ENCODE measurements around the gene TOP2B. TPM values are rescaled to one million over a fixed set of nuclear protein-coding genes. Genes with fewer than 3 reads are reported as not detected.
A peak's percentile ranks its signal among the peaks of the same experiment; 100 is the strongest.

Gene TOP2B
- total RNA-seq (325 TPM), polyA plus RNA-seq (73.8 TPM)

GRCh38 chr3:25664812-25665314, at the start of gene TOP2B:
Gene TOP2B (minus strand): TSS chr3:25664907. CDS start chr3:25664297, 610 bp downstream.
- WGBS: under 1% methylated on average over 33 of the region's 33 CpGs
- peak; percentile 95 for DNase-seq (ENCODE audit: extremely low spot score)
- Histone ChIP-seq H3K4me1 (ENCODE audit: insufficient read depth) (no peaks in the 10 kb centered on the region), H3K4me3 (ENCODE audit: low read depth, low read length) (peak within 1 kb of the TSS; percentile 91), H3K36me3 (ENCODE audit: insufficient read depth) (no peaks in the 10 kb centered on the region), H3K27ac (ENCODE audit: low read depth) (peak within 1 kb of the TSS; percentile 96)

- H3K36me3 ChIP-seq (ENCODE audit: insufficient read depth): no peaks in the 10 kb centered on the region
- no peaks in the 10 kb centered on the region for H3K4me1 ChIP-seq (ENCODE audit: insufficient read depth)
- H3K4me3 ChIP-seq (ENCODE audit: low read depth, low read length): no peak overlapping the region
- WGBS: 89% methylated on average over 11 of the region's 11 CpGs
- DNase-seq (ENCODE audit: extremely low spot score): no peak
- H3K27ac ChIP-seq (ENCODE audit: low read depth): no peak overlapping the region
These were observed 48.8 kb upstream of the TOP2B start for GRCh38 chr3:25713341-25713985.

GRCh38 chr3:25711090-25711489, 46.4 kb upstream of the TOP2B start:
- WGBS: 97% methylated on average over 2 of the region's 2 CpGs
- no peak for DNase-seq (ENCODE audit: extremely low spot score)

GRCh38 chr3:25708036-25708435, 43.3 kb upstream of the TOP2B start:
- 59% methylated on average over 3 of the region's 3 CpGs for WGBS
- no peak overlapping the region for H3K27ac ChIP-seq (ENCODE audit: low read depth)
- no peak for DNase-seq (ENCODE audit: extremely low spot score)
- no peaks in the 10 kb centered on the region for H3K36me3 ChIP-seq (ENCODE audit: insufficient read depth)
- H3K4me3 ChIP-seq (ENCODE audit: low read depth, low read length): no peak overlapping the region
- no peaks in the 10 kb centered on the region for H3K4me1 ChIP-seq (ENCODE audit: insufficient read depth)

More at GRCh38 chr3:25711090-25711489, 46.4 kb upstream of the TOP2B start:
- Histone ChIP-seq H3K4me1 (ENCODE audit: insufficient read depth) (no peaks in the 10 kb centered on the region), H3K36me3 (ENCODE audit: insufficient read depth) (no peaks in the 10 kb centered on the region), H3K27ac (ENCODE audit: low read depth) (no peak overlapping the region), H3K4me3 (ENCODE audit: low read depth, low read length) (no peak overlapping the region)

- DNase-seq (ENCODE audit: extremely low spot score): no peak
- WGBS: 94% methylated on average over 2 of the region's 2 CpGs
- no peaks in the 10 kb centered on the region for H3K4me1 ChIP-seq (ENCODE audit: insufficient read depth)
These were observed 42.7 kb upstream of the TOP2B start for GRCh38 chr3:25707268-25707926.

GRCh38 chr3:25706213-25706612, 41.5 kb upstream of the TOP2B start:
- WGBS: 76% methylated on average over 4 of the region's 4 CpGs
- no peak overlapping the region for H3K4me3 ChIP-seq (ENCODE audit: low read depth, low read length)
- no peak overlapping the region for H3K27ac ChIP-seq (ENCODE audit: low read depth)
- H3K4me1 ChIP-seq (ENCODE audit: insufficient read depth): no peaks in the 10 kb centered on the region
- no peaks in the 10 kb centered on the region for H3K36me3 ChIP-seq (ENCODE audit: insufficient read depth)
- no peak for DNase-seq (ENCODE audit: extremely low spot score)

More at GRCh38 chr3:25707268-25707926, 42.7 kb upstream of the TOP2B start:
- no peak overlapping the region for H3K4me3 ChIP-seq (ENCODE audit: low read depth, low read length)
- no peak overlapping the region for H3K27ac ChIP-seq (ENCODE audit: low read depth)
- H3K36me3 ChIP-seq (ENCODE audit: insufficient read depth): no peaks in the 10 kb centered on the region

- Histone ChIP-seq H3K4me3 (ENCODE audit: low read depth, low read length) (no peak overlapping the region), H3K27ac (ENCODE audit: low read depth) (no peak overlapping the region), H3K4me1 (ENCODE audit: insufficient read depth) (no peaks in the 10 kb centered on the region), H3K36me3 (ENCODE audit: insufficient read depth) (no peaks in the 10 kb centered on the region)
- WGBS: 66% methylated on average over 1 of the region's 1 CpG
- DNase-seq (ENCODE audit: extremely low spot score): no peak
These were observed 32.8 kb upstream of the TOP2B start for GRCh38 chr3:25697553-25697952.

GRCh38 chr3:25695731-25696420, 31.2 kb upstream of the TOP2B start:
- Histone ChIP-seq H3K27ac (ENCODE audit: low read depth) (no peak overlapping the region), H3K4me3 (ENCODE audit: low read depth, low read length) (no peak overlapping the region), H3K4me1 (ENCODE audit: insufficient read depth) (no peaks in the 10 kb centered on the region), H3K36me3 (ENCODE audit: insufficient read depth) (no peaks in the 10 kb centered on the region)
- DNase-seq (ENCODE audit: extremely low spot score): no peak
- WGBS: 88% methylated on average over 4 of the region's 4 CpGs

- 84% methylated on average over 3 of the region's 3 CpGs for WGBS
- H3K4me3 ChIP-seq (ENCODE audit: low read depth, low read length): no peak overlapping the region
- peaks cover 2% of the 10 kb centered on the region for H3K4me1 ChIP-seq (ENCODE audit: insufficient read depth)
- no peak overlapping the region for H3K27ac ChIP-seq (ENCODE audit: low read depth)
- H3K36me3 ChIP-seq (ENCODE audit: insufficient read depth): no peaks in the 10 kb centered on the region
- DNase-seq (ENCODE audit: extremely low spot score): no peak
These were observed 28.5 kb upstream of the TOP2B start for GRCh38 chr3:25693238-25693637.

GRCh38 chr3:25692341-25692740, 27.6 kb upstream of the TOP2B start:
- Histone ChIP-seq H3K27ac (ENCODE audit: low read depth) (no peak overlapping the region), H3K36me3 (ENCODE audit: insufficient read depth) (no peaks in the 10 kb centered on the region), H3K4me1 (ENCODE audit: insufficient read depth) (peaks cover 2% of the 10 kb centered on the region), H3K4me3 (ENCODE audit: low read depth, low read length) (no peak overlapping the region)
- peak; percentile 45 for DNase-seq (ENCODE audit: extremely low spot score)
- 77% methylated on average over 1 of the region's 1 CpG for WGBS

GRCh38 chr3:25690768-25691533, 26.2 kb upstream of the TOP2B start:
- H3K27ac ChIP-seq (ENCODE audit: low read depth): no peak overlapping the region
- no peaks in the 10 kb centered on the region for H3K36me3 ChIP-seq (ENCODE audit: insufficient read depth)
- H3K4me1 ChIP-seq (ENCODE audit: insufficient read depth): peaks cover 2% of the 10 kb centered on the region
- no peak overlapping the region for H3K4me3 ChIP-seq (ENCODE audit: low read depth, low read length)
- 89% methylated on average over 2 of the region's 2 CpGs for WGBS
- peak; percentile 72 for DNase-seq (ENCODE audit: extremely low spot score)

- H3K36me3 ChIP-seq (ENCODE audit: insufficient read depth): no peaks in the 10 kb centered on the region
- no peak for DNase-seq (ENCODE audit: extremely low spot score)
- H3K4me3 ChIP-seq (ENCODE audit: low read depth, low read length): no peak overlapping the region
- H3K4me1 ChIP-seq (ENCODE audit: insufficient read depth): peaks cover 2% of the 10 kb centered on the region
- no peak overlapping the region for H3K27ac ChIP-seq (ENCODE audit: low read depth)
- 71% methylated on average over 3 of the region's 3 CpGs for WGBS
These were observed 24.5 kb upstream of the TOP2B start for GRCh38 chr3:25689226-25689625.

- H3K27ac ChIP-seq (ENCODE audit: low read depth): no peak overlapping the region
These were observed 23.0 kb upstream of the TOP2B start for GRCh38 chr3:25687742-25688141.

More at GRCh38 chr3:25687742-25688141, 23.0 kb upstream of the TOP2B start:
- no peaks in the 10 kb centered on the region for H3K36me3 ChIP-seq (ENCODE audit: insufficient read depth)
- WGBS: 80% methylated on average over 1 of the region's 1 CpG
- no peak overlapping the region for H3K4me3 ChIP-seq (ENCODE audit: low read depth, low read length)
- H3K4me1 ChIP-seq (ENCODE audit: insufficient read depth): peaks cover 2% of the 10 kb centered on the region
- no peak for DNase-seq (ENCODE audit: extremely low spot score)

Measured in urinary bladder (tissue), 4 donors.